Activated CD8-positive, alpha-beta T cell treated with anti-CD3 and anti-CD28 coated beads for 36 hours (primary cell): ENCODE measurements around the gene RAB7B. TPM values are rescaled to one million over a fixed set of nuclear protein-coding genes. Genes with fewer than 3 reads are reported as not detected.

ENCODE experiments used
- ATAC-seq: fragments of 200-7000 bp; cut with Tn5 transposase; one replicate; pipeline ENCODE4 v1.10.0; 2021; ENCODE audit warnings: mild to moderate bottlenecking, moderate library complexity
- CTCF ChIA-PET: fragments of 350-600 bp; sonication (Branson Sonifier 250); formaldehyde crosslinking; loops from one replicate; lab custom pipeline; 2021; ENCODE audit warnings: antibody characterized with exemption; lab: Charles Lee
- POLR2A ChIA-PET: fragments of 350-600 bp; sonication (Branson Sonifier 250); formaldehyde crosslinking; loops from one replicate; lab custom pipeline; 2021; ENCODE audit warnings: antibody characterized with exemption; lab: Charles Lee
- DNase-seq: peaks from one replicate; pipeline ENCODE4 v3.0.0-alpha.2; 2020
- H3K27ac Mint-ChIP-seq: one replicate; pipeline ENCODE4 v1.8.0; 2021; ENCODE audit warnings: mild to moderate bottlenecking, mixed read lengths
- H3K27me3 Mint-ChIP-seq: one replicate; pipeline ENCODE4 v1.8.0; 2021; ENCODE audit warnings: mixed read lengths
- H3K36me3 Mint-ChIP-seq: one replicate; pipeline ENCODE4 v1.8.0; 2021; ENCODE audit warnings: low read depth, mixed read lengths
- H3K4me1 Mint-ChIP-seq: one replicate; pipeline ENCODE4 v1.8.0; 2021; ENCODE audit warnings: low read depth, mixed read lengths
- H3K4me3 Mint-ChIP-seq: one replicate; pipeline ENCODE4 v1.8.0; 2021; ENCODE audit warnings: mild to moderate bottlenecking, moderate library complexity, mixed read lengths
- H3K9me3 Mint-ChIP-seq: one replicate; pipeline ENCODE4 v1.8.0; 2021; ENCODE audit warnings: mixed read lengths
- intact Hi-C: fragments of 100-400 bp; cut with micrococcal nuclease; formaldehyde crosslinking; loops from one replicate; pipeline ENCODE4 v1.10.0; 2022
- total RNA-seq, 2 experiments: library from RNA; stranded (reverse); gene quantifications; one replicate each; pipeline ENCODE4 v1.2.3, GENCODE V29; 2021
- TF ChIP-seq, protein P1 (sequence below): fragments of 200-600 bp; IDR thresholded peaks from one replicate; pipeline ENCODE4 v1.8.0; 2022; ENCODE audit warnings: antibody characterized with exemption, mild to moderate bottlenecking

The RAB7B gene
- total RNA-seq, 2 experiments from 2014 or later: not detected

DNA sequence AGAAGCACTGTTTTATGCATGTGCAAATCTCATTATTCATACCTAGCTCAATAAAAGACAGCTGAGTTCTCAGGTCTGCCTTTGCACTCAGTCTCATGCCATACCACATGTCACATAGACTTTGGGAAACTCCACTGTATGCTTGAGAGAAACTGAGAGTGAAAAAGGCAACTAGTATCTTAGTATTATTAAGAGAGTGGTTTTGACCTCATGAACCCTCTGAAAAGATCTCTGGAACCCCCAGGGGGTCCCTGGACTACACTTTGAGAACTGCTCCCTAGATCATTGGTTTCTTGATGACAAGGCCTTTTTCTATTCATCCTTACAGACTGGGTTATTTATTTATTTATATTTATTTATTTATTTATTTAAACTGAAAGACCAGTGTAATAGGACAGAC lies 46.1 kb upstream of the RAB7B start:
- peak; percentile 39 for DNase-seq
- TF ChIP-seq, protein P1, sequence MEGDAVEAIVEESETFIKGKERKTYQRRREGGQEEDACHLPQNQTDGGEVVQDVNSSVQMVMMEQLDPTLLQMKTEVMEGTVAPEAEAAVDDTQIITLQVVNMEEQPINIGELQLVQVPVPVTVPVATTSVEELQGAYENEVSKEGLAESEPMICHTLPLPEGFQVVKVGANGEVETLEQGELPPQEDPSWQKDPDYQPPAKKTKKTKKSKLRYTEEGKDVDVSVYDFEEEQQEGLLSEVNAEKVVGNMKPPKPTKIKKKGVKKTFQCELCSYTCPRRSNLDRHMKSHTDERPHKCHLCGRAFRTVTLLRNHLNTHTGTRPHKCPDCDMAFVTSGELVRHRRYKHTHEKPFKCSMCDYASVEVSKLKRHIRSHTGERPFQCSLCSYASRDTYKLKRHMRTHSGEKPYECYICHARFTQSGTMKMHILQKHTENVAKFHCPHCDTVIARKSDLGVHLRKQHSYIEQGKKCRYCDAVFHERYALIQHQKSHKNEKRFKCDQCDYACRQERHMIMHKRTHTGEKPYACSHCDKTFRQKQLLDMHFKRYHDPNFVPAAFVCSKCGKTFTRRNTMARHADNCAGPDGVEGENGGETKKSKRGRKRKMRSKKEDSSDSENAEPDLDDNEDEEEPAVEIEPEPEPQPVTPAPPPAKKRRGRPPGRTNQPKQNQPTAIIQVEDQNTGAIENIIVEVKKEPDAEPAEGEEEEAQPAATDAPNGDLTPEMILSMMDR: no peak
- intact Hi-C loops: no loop called here
- Mint-ChIP-seq H3K9me3 (no peaks in the 10 kb centered on the region), H3K27me3 (peaks cover 4% of the 10 kb centered on the region), H3K27ac (no peak overlapping the region), H3K36me3 (no peaks in the 10 kb centered on the region), H3K4me1 (peaks cover 37% of the 10 kb centered on the region), H3K4me3 (no peak overlapping the region)
- ATAC-seq: peak; percentile 67
- CTCF ChIA-PET: interaction anchor here (1.3 kb wide), 1 partner anchor 56 kb away, joined by 3 read pairs; no protein-coding TSS in a partner anchor
- POLR2A ChIA-PET: interaction anchor here (1.3 kb wide), 1 partner anchor 31 kb away, joined by 3 read pairs; no protein-coding TSS in a partner anchor

DNA sequence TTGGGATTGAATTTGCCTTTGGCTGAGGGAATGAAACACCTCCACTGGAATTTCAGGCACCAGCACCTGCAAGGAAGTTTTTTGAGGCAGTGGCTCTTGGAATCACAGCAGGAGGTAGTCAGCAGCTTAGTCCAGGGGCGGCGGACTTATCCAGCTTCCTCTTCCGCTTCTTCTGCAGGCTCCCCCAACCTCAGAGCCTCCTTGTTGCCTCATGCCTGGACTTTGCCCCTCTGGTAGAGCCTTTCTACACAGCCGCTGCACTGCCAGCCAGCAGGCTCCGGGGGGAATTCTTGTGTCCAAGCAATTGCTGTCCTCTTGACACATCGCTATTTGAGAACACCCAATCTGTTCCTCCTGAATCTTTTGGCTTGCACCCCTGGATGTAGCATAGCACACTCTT lies 45.4 kb upstream of the RAB7B start:
- DNase-seq (no peak), ATAC-seq (no peak)
- CTCF ChIA-PET: interaction anchor here (1.2 to 1.3 kb wide), 2 partner anchors 18 to 57 kb away, joined by 3 to 4 read pairs; no protein-coding TSS in a partner anchor
- peaks cover 37% of the 10 kb centered on the region for H3K4me1 Mint-ChIP-seq
- POLR2A ChIA-PET: interaction anchor here (1.3 kb wide), 1 partner anchor 32 kb away, joined by 3 read pairs; no protein-coding TSS in a partner anchor
- no peak overlapping the region for H3K27ac Mint-ChIP-seq
- intact Hi-C loops: no loop called here
- no peaks in the 10 kb centered on the region for H3K9me3 Mint-ChIP-seq
- peaks cover 4% of the 10 kb centered on the region for H3K27me3 Mint-ChIP-seq
- no peaks in the 10 kb centered on the region for H3K36me3 Mint-ChIP-seq
- TF ChIP-seq, protein P1: no peak
- no peak overlapping the region for H3K4me3 Mint-ChIP-seq

DNA sequence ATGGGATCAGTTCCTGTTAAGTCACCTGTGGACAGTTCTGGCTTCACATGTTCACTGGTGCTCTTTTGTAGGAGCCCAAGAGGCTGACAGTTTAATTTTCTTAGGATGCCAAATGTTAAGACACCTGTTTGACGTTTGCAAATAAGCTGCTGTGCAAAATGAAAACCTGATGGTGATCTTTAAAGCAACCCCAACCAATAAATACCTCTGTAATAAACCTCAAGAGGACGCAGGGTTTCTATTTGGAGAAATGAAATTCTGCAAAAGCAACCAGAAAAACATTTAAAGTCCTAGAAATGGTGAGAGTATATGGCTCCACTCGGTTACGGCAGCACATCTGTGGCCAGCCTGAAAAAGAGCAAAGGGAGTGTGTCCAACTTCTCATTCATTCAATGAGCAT lies 44.1 kb upstream of the RAB7B start:
- Mint-ChIP-seq H3K4me1 (peaks cover 29% of the 10 kb centered on the region), H3K27ac (no peak overlapping the region), H3K36me3 (no peaks in the 10 kb centered on the region), H3K27me3 (peaks cover 4% of the 10 kb centered on the region), H3K9me3 (no peaks in the 10 kb centered on the region), H3K4me3 (no peak overlapping the region)
- DNase-seq (no peak), ATAC-seq (no peak)
- POLR2A ChIA-PET: no interaction called here
- CTCF ChIA-PET: interaction anchor here (1.2 to 2.0 kb wide), 2 partner anchors 16 to 59 kb away, joined by 4 to 9 read pairs; no protein-coding TSS in a partner anchor
- TF ChIP-seq, protein P1: no peak
- intact Hi-C loops: no loop called here

DNA sequence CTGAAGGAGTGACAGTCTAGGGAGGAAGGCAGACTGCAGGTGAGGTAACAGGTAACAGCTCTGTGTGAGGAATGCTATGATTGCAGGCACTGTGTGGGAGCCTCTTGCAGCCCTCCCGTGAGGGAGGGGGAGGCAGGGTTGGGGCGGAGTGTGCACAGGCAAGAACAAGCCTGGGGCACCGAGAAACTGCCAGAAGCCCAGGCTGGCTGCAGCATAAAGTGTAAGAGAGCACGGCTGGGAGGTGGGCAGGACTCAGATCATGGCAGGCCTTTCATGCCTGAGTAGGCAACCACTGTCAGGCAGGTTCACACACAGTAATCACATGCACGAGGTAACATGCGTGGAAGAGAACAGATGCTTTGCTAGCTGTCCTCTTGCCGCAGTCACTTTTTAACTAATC lies 38.4 kb upstream of the RAB7B start:
- POLR2A ChIA-PET: no interaction called here
- no peak overlapping the region for H3K27ac Mint-ChIP-seq
- TF ChIP-seq, protein P1: no peak
- peaks cover 10% of the 10 kb centered on the region for H3K27me3 Mint-ChIP-seq
- no peak for ATAC-seq
- no peak overlapping the region for H3K4me3 Mint-ChIP-seq
- intact Hi-C loops: no loop called here
- H3K36me3 Mint-ChIP-seq: no peaks in the 10 kb centered on the region
- no peak for DNase-seq
- H3K9me3 Mint-ChIP-seq: no peaks in the 10 kb centered on the region
- CTCF ChIA-PET: interaction anchor here (1.8 kb wide), 1 partner anchor 11 kb away, joined by 13 read pairs; no protein-coding TSS in a partner anchor
- H3K4me1 Mint-ChIP-seq: peaks cover 10% of the 10 kb centered on the region

DNA sequence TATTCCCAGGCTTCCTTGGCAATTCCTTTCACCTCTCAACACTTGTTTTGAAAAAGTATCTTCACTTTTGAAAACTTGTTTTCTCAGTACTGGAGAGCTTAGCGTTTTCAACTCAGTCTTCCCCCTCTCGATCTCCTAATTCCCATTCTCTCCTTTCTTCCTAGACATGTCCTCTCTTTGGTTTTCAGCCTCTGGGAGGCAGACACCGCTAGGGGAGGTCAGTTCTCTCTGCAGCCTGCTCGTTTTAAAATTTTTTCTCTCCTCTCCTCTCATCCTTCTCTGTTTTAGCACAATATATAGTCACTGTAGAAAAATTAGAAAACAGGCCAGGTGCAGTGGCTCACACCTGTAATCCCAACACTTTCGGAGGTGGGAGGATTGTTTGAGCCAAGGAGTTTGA lies 37.1 kb upstream of the RAB7B start:
- TF ChIP-seq, protein P1: no peak
- ChIA-PET POLR2A (interaction anchor here (0.6 kb wide), 1 partner anchor 19 kb away, joined by 3 read pairs; no protein-coding TSS in a partner anchor), CTCF (interaction anchor here (1.0 to 1.1 kb wide), 2 partner anchors 10 kb away, joined by 3 to 4 read pairs; no protein-coding TSS in a partner anchor)
- no peak for ATAC-seq
- Mint-ChIP-seq H3K36me3 (no peaks in the 10 kb centered on the region), H3K27me3 (peaks cover 14% of the 10 kb centered on the region), H3K9me3 (no peaks in the 10 kb centered on the region), H3K4me1 (peaks cover 11% of the 10 kb centered on the region), H3K27ac (no peak overlapping the region), H3K4me3 (no peak overlapping the region)
- intact Hi-C loops: no loop called here
- no peak for DNase-seq
